GM18499 (cell line): ENCODE measurements around the gene MTMR10.

Experiments used
- ATAC-seq: cut with Tn5 transposase; IDR thresholded peaks from one replicate; pipeline ENCODE4 v1.9.1; 2021; ENCODE audit warnings: moderate number of reproducible peaks; ENCODE audit not compliant: insufficient read depth, unreplicated experiment

Gene MTMR10

GRCh38 chr15:31016446-31016915 is 25.1 kb upstream of the MTMR10 start:
- ATAC-seq: no peak

- no peak for ATAC-seq
These were observed 23.1 kb upstream of the MTMR10 start for GRCh38 chr15:31014608-31014925.

- peak; percentile 73 for ATAC-seq
These were observed 22.6 kb upstream of the MTMR10 start for GRCh38 chr15:31013863-31014607.

GRCh38 chr15:31012455-31012854 is 21.0 kb upstream of the MTMR10 start:
- no peak for ATAC-seq

- ATAC-seq: no peak
These were observed 18.6 kb upstream of the MTMR10 start for GRCh38 chr15:31010036-31010435.

GRCh38 chr15:31005660-31006059 is 14.2 kb upstream of the MTMR10 start:
- no peak for ATAC-seq

- peak; percentile 76 for ATAC-seq
These were observed 12.8 kb upstream of the MTMR10 start for GRCh38 chr15:31004220-31004733.

GRCh38 chr15:31001702-31002101 is 10.3 kb upstream of the MTMR10 start:
- no peak for ATAC-seq

GRCh38 chr15:30999729-31000128 is 8.3 kb upstream of the MTMR10 start:
- ATAC-seq: no peak

GRCh38 chr15:30997270-30997669 is 5.8 kb upstream of the MTMR10 start:
- no peak for ATAC-seq

- no peak for ATAC-seq
These were observed 929 bp upstream of the MTMR10 start for GRCh38 chr15:30992249-30992864.

- peak; percentile 6 for ATAC-seq
These were observed 778 bp downstream of the MTMR10 start for GRCh38 chr15:30990446-30991254.

- no peak for ATAC-seq
These were observed 1.4 kb downstream of the MTMR10 start for GRCh38 chr15:30990036-30990435.

GRCh38 chr15:30985081-30985531 is 6.3 kb downstream of the MTMR10 start:
- ATAC-seq: no peak

GRCh38 chr15:30984542-30984941 is 6.9 kb downstream of the MTMR10 start:
- ATAC-seq: no peak

GRCh38 chr15:30984118-30984517 is 7.3 kb downstream of the MTMR10 start:
- no peak for ATAC-seq

- no peak for ATAC-seq
These were observed 12.0 kb downstream of the MTMR10 start for GRCh38 chr15:30979457-30979856.

- ATAC-seq: no peak
These were observed 13.1 kb downstream of the MTMR10 start for GRCh38 chr15:30978328-30978727.

- no peak for ATAC-seq
These were observed 17.3 kb downstream of the MTMR10 start for GRCh38 chr15:30974112-30974511.

- no peak for ATAC-seq
These were observed 18.0 kb downstream of the MTMR10 start for GRCh38 chr15:30973379-30973778.

GRCh38 chr15:30969724-30970123 is 21.7 kb downstream of the MTMR10 start:
- ATAC-seq: no peak
